ENCODE data around the gene LAG3.
"Not testable (repeated sequence)": the region's sequence is repeated elsewhere in the genome, so short reads cannot be mapped to it uniquely, and the experiment has no call there.

The LAG3 gene

DNA sequence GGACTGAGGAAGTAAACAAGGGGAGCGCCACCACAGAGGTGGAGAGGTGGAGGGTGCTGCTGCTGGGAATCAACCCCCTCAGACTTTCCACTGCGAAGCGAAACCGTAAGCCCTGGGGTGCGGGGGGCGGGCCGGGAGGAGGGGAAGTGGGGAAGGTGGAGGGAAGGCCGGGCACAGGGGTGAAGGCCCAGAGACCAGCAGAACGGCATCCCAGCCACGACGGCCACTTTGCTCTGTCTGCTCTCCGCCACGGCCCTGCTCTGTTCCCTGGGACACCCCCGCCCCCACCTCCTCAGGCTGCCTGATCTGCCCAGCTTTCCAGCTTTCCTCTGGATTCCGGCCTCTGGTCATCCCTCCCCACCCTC is at the start of gene LAG3:
Gene LAG3, plus strand, starts transcription at position 190 of the 365 bp plus-strand sequence. CDS start 333 bp downstream, outside the sequence.
- no peak for DNase-seq (ENCODE audit: low read depth)

DNA sequence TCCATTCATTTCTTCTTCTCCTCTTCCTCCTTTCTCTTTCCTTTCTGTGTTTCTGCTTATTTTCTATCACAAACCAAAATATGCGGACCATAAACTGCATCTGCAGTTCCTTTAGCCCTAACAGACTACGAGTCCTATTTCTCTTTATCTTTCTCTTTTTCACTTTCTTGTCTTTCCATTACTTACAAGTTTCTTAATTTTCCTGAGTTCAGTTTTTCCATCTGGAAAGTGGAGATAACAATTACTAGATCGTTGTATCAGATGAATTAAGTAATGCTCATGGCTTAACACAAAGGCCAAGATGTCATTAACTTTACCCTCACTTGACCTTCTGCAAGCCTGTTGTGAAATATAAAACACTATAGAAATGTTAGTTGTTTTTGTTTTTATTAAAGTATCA is 49.5 kb upstream of the LAG3 start:
- no peak for DNase-seq (ENCODE audit: low read depth)

DNA sequence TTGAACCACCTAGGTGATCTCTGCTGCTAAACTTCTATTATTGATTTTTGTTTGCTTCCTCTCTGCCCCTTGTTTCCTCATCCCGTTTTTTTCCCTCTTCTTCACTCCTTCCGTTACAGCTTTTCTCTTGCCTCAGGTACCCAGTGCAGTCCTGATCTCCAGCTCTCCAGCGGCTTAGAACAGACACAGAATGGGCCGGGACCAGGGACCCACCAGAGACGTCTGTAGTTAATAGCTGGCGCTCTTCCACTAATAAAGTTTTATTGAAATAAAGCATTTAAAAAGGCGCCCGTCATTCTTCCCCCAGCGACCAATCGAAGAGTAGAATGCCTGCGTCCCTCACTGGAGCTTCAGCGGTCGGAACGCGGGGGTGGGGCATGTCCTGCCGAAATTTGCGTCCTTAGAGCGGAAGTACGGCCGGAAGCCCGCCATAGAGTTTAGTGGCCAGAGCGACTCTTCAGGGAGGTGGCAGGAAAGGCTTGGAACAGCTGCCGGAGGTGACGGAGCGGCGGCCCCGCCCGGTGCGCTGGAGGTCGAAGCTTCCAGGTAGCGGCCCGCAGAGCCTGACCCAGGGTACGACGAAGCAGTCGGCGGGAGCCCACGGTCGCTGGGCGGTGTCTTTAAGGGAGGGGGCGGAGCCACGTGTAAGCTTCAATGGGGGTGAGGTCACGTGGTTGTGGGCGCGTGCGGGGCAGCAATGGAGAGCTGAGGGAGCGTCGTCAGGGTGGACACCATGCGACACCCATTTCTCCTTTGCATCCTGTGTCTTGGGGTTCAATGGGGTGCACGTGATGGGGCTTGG is 48.5 kb upstream of the LAG3 start, which contains the start of gene COPS7A:
Gene COPS7A, plus strand, starts transcription at position 440 of the 802 bp plus-strand sequence. CDS start 611 bp downstream, outside the sequence.
- peak; percentile 92 for DNase-seq (ENCODE audit: low read depth)

- DNase-seq (ENCODE audit: low read depth): no peak
These were observed 47.9 kb upstream of the LAG3 start for GRCh38 chr12:6724409-6724797.

DNA sequence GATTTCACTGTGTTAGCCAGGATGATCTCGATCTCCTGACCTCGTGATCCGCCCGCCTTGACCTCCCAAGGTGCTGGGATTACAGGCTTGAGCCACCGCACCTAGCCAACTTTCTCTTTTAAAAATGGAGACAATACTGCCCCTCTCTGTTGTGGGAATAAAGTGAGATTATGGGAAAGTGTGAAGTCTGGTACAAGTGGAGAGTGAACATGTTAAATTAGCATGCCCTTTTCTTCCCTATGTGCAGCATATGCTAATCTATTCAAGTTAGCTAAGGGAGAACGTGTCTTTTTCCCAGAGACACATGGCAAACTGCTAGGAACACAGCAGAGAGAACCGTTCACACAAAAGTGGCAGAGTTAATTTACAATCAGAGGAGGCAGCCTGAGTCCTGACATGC is 47.0 kb upstream of the LAG3 start:
- no peak for DNase-seq (ENCODE audit: low read depth)

- no peak for DNase-seq (ENCODE audit: low read depth)
These were observed 43.1 kb upstream of the LAG3 start for GRCh38 chr12:6729186-6729585.

- no peak for DNase-seq (ENCODE audit: low read depth)
These were observed 42.2 kb upstream of the LAG3 start for GRCh38 chr12:6730169-6730568.

- DNase-seq (ENCODE audit: low read depth): no peak
These were observed 37.6 kb upstream of the LAG3 start for GRCh38 chr12:6734506-6735387.

- DNase-seq (ENCODE audit: low read depth): no peak
These were observed 36.7 kb upstream of the LAG3 start for GRCh38 chr12:6735448-6736191.

DNA sequence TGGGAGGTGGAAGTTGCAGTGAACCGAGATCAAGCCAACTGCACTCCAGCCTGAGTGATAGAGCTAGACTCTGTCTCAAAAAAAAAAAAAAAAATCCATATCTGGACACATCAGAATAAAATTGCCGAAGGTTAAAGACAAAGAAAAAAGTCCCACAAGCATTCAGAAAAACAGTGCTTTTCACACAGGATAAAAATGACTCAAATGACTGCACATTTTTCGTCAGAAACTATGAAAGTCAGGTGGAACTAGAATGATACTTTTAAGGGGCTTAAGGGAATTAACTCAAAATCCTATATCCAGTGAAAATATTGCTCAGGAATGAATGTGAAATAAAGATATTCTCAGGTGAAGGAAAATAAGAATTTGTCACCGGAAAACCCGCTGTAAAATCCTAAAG is 35.6 kb upstream of the LAG3 start:
- no peak for DNase-seq (ENCODE audit: low read depth)

- not testable (repeated sequence) for DNase-seq (ENCODE audit: low read depth)
These were observed 30.2 kb upstream of the LAG3 start for GRCh38 chr12:6742080-6742479.

- DNase-seq (ENCODE audit: low read depth): no peak
These were observed 29.5 kb upstream of the LAG3 start for GRCh38 chr12:6742834-6743233.

- not testable (repeated sequence) for DNase-seq (ENCODE audit: low read depth)
These were observed 29.0 kb upstream of the LAG3 start for GRCh38 chr12:6743300-6743699.

DNA sequence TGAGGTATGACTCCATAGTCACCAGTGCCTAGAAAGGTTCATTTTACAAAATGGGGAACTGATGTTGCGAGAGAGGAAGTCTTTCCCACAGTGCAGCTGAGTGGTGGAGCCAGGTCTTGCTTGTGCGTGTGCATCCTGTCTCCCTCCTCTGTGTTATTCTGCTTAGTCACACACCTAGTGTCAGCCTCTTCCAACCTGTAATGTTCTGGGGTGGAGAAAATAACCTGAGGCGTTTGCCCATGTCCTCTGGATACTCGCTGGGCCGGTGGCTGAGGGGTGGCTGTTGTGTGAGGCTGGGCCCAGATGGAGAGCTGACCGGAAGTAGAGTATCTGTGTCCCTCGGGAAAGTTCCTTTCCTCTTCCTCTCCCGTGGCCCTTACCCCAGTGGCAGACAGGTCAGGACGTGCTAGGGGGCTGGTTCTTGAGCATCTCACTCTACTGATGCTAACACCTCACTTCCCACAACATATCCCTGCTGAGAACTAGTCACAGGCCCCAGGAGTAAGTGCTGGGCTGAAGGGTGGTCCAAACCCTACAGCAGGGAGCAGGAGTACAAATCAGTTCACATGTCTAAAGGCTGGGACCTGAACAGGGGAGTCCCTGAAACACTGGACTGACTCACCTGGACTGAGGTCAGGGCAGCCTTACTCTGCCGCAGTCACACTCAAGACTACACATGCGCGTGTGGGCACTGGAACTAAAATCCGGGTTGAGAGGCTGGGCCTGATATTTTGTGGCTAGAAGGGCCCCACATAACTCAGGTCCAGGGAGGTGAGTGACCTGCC is 26.4 kb upstream of the LAG3 start:
- no peak for DNase-seq (ENCODE audit: low read depth)

GRCh38 chr12:6747216-6747615 is 25.1 kb upstream of the LAG3 start:
- no peak for DNase-seq (ENCODE audit: low read depth)

DNA sequence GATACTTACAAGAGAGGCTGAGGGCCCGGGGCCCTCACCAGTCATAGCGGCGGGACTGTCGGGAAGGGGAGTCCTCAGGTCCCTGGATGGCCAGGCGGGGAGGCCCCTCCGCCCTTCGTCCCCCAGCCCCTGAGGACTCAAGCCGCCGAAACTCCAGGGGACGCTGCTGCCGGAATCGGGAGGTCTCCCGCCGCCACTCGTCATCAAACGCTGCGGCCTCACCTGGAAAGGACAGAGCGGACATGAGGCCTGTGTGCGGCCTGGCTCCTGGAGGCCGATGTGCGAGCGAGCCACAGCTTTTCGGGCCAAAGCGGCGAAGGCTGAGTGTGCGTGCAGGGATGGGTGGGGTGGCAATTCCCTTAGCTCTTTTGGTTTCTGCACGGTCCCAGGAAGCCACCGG is 23.6 kb upstream of the LAG3 start:
- DNase-seq (ENCODE audit: low read depth): no peak

DNA sequence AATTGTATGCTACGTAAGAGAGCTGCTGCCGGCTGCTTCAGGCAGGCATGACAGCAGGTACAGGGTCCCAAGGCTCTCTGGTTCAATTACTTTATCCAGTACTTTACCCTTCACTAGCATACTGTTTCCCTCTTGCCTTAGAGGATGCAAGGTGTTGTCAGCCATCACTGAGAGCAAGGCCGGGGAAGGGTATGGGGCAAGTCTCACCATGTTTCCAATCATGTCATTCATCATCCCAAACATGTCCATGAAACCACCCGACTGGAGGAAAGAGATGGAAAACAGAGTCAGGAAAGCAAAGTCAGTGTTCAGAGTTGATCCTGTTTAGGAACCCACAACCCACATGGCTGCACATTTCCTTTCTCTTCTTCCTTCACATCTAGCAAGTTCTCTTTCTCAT is 21.8 kb upstream of the LAG3 start:
- no peak for DNase-seq (ENCODE audit: low read depth)

DNA sequence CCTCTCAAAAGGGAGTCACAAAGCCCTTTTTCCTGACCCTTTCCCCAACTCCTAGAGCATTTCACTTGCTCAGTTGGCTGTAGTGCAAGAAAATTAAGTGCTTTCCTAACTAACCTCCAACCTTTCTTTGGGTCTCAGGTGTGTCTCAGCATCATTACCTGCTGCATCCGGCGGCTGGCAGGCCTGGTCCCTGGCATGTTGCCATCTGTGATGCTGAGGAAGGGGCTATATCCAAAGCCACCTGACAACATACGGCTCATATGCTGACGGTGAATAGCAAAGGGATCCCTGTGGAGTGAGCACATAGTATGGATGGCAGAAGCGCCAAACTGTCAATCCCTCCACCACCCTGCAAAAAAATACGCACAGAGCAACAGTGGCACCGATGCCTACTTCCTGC is 20.6 kb upstream of the LAG3 start:
- DNase-seq (ENCODE audit: low read depth): no peak

- no peak for DNase-seq (ENCODE audit: low read depth)
These were observed 20.0 kb upstream of the LAG3 start for GRCh38 chr12:6752167-6752920.

- peak; percentile 94 for DNase-seq (ENCODE audit: low read depth)
These were observed 19.2 kb upstream of the LAG3 start, which contains the start of gene MLF2 for GRCh38 chr12:6752921-6753771. Gene MLF2, minus strand, starts transcription at chr12:6753141. Its CDS starts 807 bp downstream, at chr12:6752334.
